Hepatocyte (in vitro differentiated cells): ENCODE results near the gene STIM1. TPM values are rescaled to one million over a fixed set of nuclear protein-coding genes. Genes with fewer than 3 reads are reported as not detected.
"Not testable (repeated sequence)": the region's sequence is repeated elsewhere in the genome, so short reads cannot be mapped to it uniquely, and the experiment has no call there.

ENCODE experiments used
- DNase-seq: peaks from one replicate; pipeline ENCODE4 v3.0.0-alpha.2; 2016; ENCODE audit warnings: low spot score
- H2AFZ ChIP-seq: fragments of 200-600 bp; sonication (generic); 2 replicates; pipeline ENCODE4 v1.6.0; 2016; ENCODE audit warnings: antibody characterized with exemption, mild to moderate bottlenecking
- H3K27ac ChIP-seq: fragments of 200-600 bp; sonication (generic); 2 replicates; pipeline ENCODE4 v1.5.1; 2016; ENCODE audit warnings: mild to moderate bottlenecking
- H3K27me3 ChIP-seq: fragments of 200-600 bp; sonication (generic); 2 replicates; pipeline ENCODE4 v1.6.1; 2016
- H3K36me3 ChIP-seq: fragments of 200-600 bp; sonication (generic); replicated peaks from 2 replicates; pipeline ENCODE4 v1.5.1; 2016; ENCODE audit warnings: low read depth; ENCODE audit not compliant: insufficient read depth
- H3K4me1 ChIP-seq: fragments of 200-600 bp; sonication (generic); 2 replicates; pipeline ENCODE4 v1.5.1; 2016; ENCODE audit warnings: mild to moderate bottlenecking, moderate library complexity; ENCODE audit not compliant: insufficient read depth
- H3K4me2 ChIP-seq: fragments of 200-600 bp; sonication (generic); 2 replicates; pipeline ENCODE4 v1.6.0; 2016
- H3K4me3 ChIP-seq: fragments of 200-600 bp; sonication (generic); 2 replicates; pipeline ENCODE4 v1.5.1; 2016; ENCODE audit warnings: mild to moderate bottlenecking
- H3K79me2 ChIP-seq: fragments of 200-600 bp; sonication (generic); 2 replicates; pipeline ENCODE4 v1.6.0; 2017; ENCODE audit warnings: mild to moderate bottlenecking
- H3K9me2 ChIP-seq: fragments of 200-600 bp; sonication (generic); replicated peaks from 2 replicates; pipeline ENCODE4 v1.6.0; 2017; ENCODE audit warnings: mild to moderate bottlenecking; ENCODE audit not compliant: insufficient read depth
- H3K9me3 ChIP-seq: fragments of 200-600 bp; sonication (generic); 2 replicates; pipeline ENCODE4 v1.5.1; 2016; ENCODE audit warnings: low read depth, mild to moderate bottlenecking
- H4K20me1 ChIP-seq: fragments of 200-600 bp; sonication (generic); 2 replicates; pipeline ENCODE4 v1.6.0; 2016; ENCODE audit warnings: mild to moderate bottlenecking; ENCODE audit not compliant: insufficient read depth, poor library complexity, severe bottlenecking
- CTCF ChIP-seq: fragments of 200-600 bp; sonication (generic); IDR thresholded peaks from 2 replicates; pipeline ENCODE4 v1.5.1; 2016; ENCODE audit warnings: antibody characterized with exemption, mild to moderate bottlenecking; ENCODE audit not compliant: poor library complexity
- EZH2 ChIP-seq: fragments of 200-600 bp; sonication (generic); IDR thresholded peaks from 2 replicates; pipeline ENCODE4 v1.6.1; 2016; ENCODE audit warnings: antibody characterized with exemption, mild to moderate bottlenecking, borderline replicate concordance
- EZH2phosphoT487 ChIP-seq: fragments of 200-600 bp; sonication (generic); IDR thresholded peaks from one replicate; pipeline ENCODE4 v1.6.1; 2018; ENCODE audit warnings: antibody characterized with exemption, mild to moderate bottlenecking, low read depth, moderate library complexity; ENCODE audit not compliant: unreplicated experiment, severe bottlenecking
- WGBS: methylation state at CpG from one replicate; pipeline ENCODE4 v1.1.6; 2016; ENCODE audit warnings: low lambda C conversion rate; ENCODE audit errors: missing lambda C conversion rate; 5-methylcytosine and 5-hydroxymethylcytosine counted together
- polyA plus RNA-seq: library from polyadenylated mRNA; unstranded; fragments of >200 nt; fragmentation: Nextera tagmentation; extraction: Ambion mirVana; gene quantifications from 2 replicates; pipeline ENCODE4 v1.2.1, GENCODE V29; 2016
- total RNA-seq: library from RNA; depleted of rRNA; stranded (reverse); fragments of >200 nt; gene quantifications from 2 replicates; pipeline ENCODE4 v1.2.3, GENCODE V29; 2014

Gene STIM1
- total and polyA plus RNA-seq, 2 experiments from 2014 or later = 18.5 to 19.6 TPM

- Histone ChIP-seq H3K4me3 (no peak overlapping the region), H3K36me3 (no peaks in the 10 kb centered on the region), H3K9me3 (no peaks in the 10 kb centered on the region), H3K4me2 (no peak overlapping the region), H3K9me2 (no peaks in the 10 kb centered on the region), H3K79me2 (peaks cover 25% of the 10 kb centered on the region), H3K27me3 (no peaks in the 10 kb centered on the region), H3K4me1 (no peaks in the 10 kb centered on the region), H3K27ac (no peak overlapping the region), H2AFZ (no peak overlapping the region), H4K20me1 (no peaks in the 10 kb centered on the region)
- WGBS = 71% methylated on average over 5 of the region's 5 CpGs
- TF ChIP-seq CTCF (no peak), EZH2 (no peak), EZH2phosphoT487 (no peak)
- DNase-seq = no peak
Observed at GRCh38 chr11:3894128-3894731, 38.8 kb downstream of the STIM1 start.

GRCh38 chr11:3896644-3897043, 41.2 kb downstream of the STIM1 start:
- H3K27me3 ChIP-seq = no peaks in the 10 kb centered on the region
- no peaks in the 10 kb centered on the region for H3K36me3 ChIP-seq
- no peak for TF ChIP-seq EZH2
- no peak for TF ChIP-seq CTCF
- no peak for TF ChIP-seq EZH2phosphoT487
- 98% methylated on average over 2 of the region's 2 CpGs for WGBS
- no peak for DNase-seq
- no peak overlapping the region for H3K27ac ChIP-seq
- no peaks in the 10 kb centered on the region for H3K4me1 ChIP-seq
- H3K79me2 ChIP-seq = peaks cover 24% of the 10 kb centered on the region
- H3K4me2 ChIP-seq = no peak overlapping the region
- no peaks in the 10 kb centered on the region for H3K9me2 ChIP-seq
- H4K20me1 ChIP-seq = no peaks in the 10 kb centered on the region
- H3K9me3 ChIP-seq = no peaks in the 10 kb centered on the region
- H2AFZ ChIP-seq = no peak overlapping the region
- no peak overlapping the region for H3K4me3 ChIP-seq

- 95% methylated on average over 19 of the region's 19 CpGs for WGBS
- DNase-seq, H3K9me2 ChIP-seq, H3K4me1 ChIP-seq, H3K9me3 ChIP-seq, H3K27me3 ChIP-seq, H3K4me3 ChIP-seq, H3K36me3 ChIP-seq, H4K20me1 ChIP-seq, H3K4me2 ChIP-seq, H3K27ac ChIP-seq, H2AFZ ChIP-seq: not testable (repeated sequence)
- H3K79me2 ChIP-seq = peaks cover 46% of the 10 kb centered on the region
Observed at GRCh38 chr11:3900230-3900629, 44.8 kb downstream of the STIM1 start.

- 93% methylated on average over 6 of the region's 6 CpGs for WGBS
- Histone ChIP-seq H2AFZ (no peak overlapping the region), H3K27me3 (no peaks in the 10 kb centered on the region), H3K4me1 (peaks cover 5% of the 10 kb centered on the region), H3K9me3 (no peaks in the 10 kb centered on the region), H3K27ac (no peak overlapping the region), H3K36me3 (no peaks in the 10 kb centered on the region), H3K4me3 (no peak overlapping the region), H4K20me1 (no peaks in the 10 kb centered on the region), H3K79me2 (peaks cover 49% of the 10 kb centered on the region), H3K9me2 (no peaks in the 10 kb centered on the region), H3K4me2 (no peak overlapping the region)
- TF ChIP-seq EZH2 (no peak), CTCF (no peak), EZH2phosphoT487 (no peak)
- no peak for DNase-seq
Observed at GRCh38 chr11:3901249-3902025, 46.0 kb downstream of the STIM1 start.
